Prostate gland (tissue), 2 donors: ENCODE data around the gene DNAH6. TPM values are rescaled to one million over a fixed set of nuclear protein-coding genes. Genes with fewer than 3 reads are reported as not detected.

Experiments used
- DNase-seq: peaks from one replicate; pipeline ENCODE4 v3.0.0-alpha.2; 2019; ENCODE audit warnings: low spot score
- H3K27ac ChIP-seq, 2 donors: fragments of 200-600 bp; sonication (generic); 2 replicates each; pipeline ENCODE4 v1.5.1; 2017 to 2019
- H3K27me3 ChIP-seq: fragments of 200-600 bp; sonication (generic); replicated peaks from 2 replicates; pipeline ENCODE4 v1.5.1; 2019; ENCODE audit not compliant: insufficient read depth
- H3K36me3 ChIP-seq, 2 donors: fragments of 200-600 bp; sonication (generic); 1 replicate in 1 of 2; 2 replicates in 1 of 2; pipeline versions ENCODE4 v1.5.1 to v1.8.1; 2017 to 2019
- H3K4me1 ChIP-seq: fragments of 200-600 bp; sonication (generic); replicated peaks from 2 replicates; pipeline ENCODE4 v1.5.1; 2019
- H3K4me3 ChIP-seq, 2 donors: fragments of 200-600 bp; sonication (generic); 2 replicates each; pipeline ENCODE4 v1.5.1; 2017 to 2019
- H3K9me3 ChIP-seq: fragments of 200-600 bp; sonication (generic); 2 replicates; pipeline ENCODE4 v1.5.1; 2017
- POLR2A ChIP-seq: fragments of 450-650 bp; IDR thresholded peaks from one replicate; pipeline ENCODE4 v1.6.1; 2016; ENCODE audit warnings: antibody characterized with exemption, mild to moderate bottlenecking
- POLR2AphosphoS5 ChIP-seq: sonication (generic); formaldehyde crosslinking; IDR thresholded peaks from one replicate; pipeline ENCODE4 v1.6.1; 2017; ENCODE audit warnings: antibody characterized with exemption
- WGBS: methylation state at CpG from one replicate; pipeline ENCODE4 v1.1.5; 2018; 5-methylcytosine and 5-hydroxymethylcytosine counted together
- intact Hi-C: fragments of 100-400 bp; cut with DNase I; formaldehyde crosslinking; loops from one replicate; pipeline ENCODE4 v1.14.2; 2022
- total RNA-seq, 2 donors: library from RNA; depleted of rRNA; stranded (reverse); fragments of >200 nt; gene quantifications; one replicate each; pipeline ENCODE4 v1.1.0, GENCODE V29; 2016
- TF ChIP-seq, protein P1 (sequence below), 4 experiments: fragments of 200-600 bp in 2 of 4; fragments of 450-650 bp in 2 of 4; sonication (generic) in 2 of 4; IDR thresholded peaks; 1 replicate in 3 of 4; 2 replicates in 1 of 4; pipeline ENCODE4 v1.5.1; 2016 to 2019; ENCODE audit warnings: antibody characterized with exemption in 4 of 4, mild to moderate bottlenecking in 2 of 4, moderate library complexity in 2 of 4

The DNAH6 gene
- total RNA-seq, 2 donors from 2014 or later = 1.1 to 4.9 TPM

DNA sequence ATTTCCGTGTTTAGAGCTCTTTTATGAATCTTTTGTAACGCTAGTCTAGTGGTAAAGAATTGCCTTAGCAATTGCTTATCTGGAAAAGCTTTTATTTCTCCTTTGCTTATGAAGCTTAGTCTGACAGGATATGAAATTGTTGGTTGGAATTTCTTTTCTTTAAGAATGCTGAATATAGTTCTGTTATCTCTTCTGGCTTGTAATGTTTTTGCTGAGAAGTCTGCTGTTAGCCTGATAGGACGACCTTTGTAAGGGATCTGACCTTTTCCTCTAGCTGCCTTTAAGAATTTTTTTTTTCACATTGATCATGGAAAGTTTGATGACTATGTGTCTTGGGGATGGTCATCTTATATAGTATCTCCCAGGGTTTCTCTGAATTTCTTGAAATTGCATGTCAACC lies 263.5 kb downstream of the DNAH6 start:
- no peak for TF ChIP-seq POLR2A
- TF ChIP-seq, protein P1, sequence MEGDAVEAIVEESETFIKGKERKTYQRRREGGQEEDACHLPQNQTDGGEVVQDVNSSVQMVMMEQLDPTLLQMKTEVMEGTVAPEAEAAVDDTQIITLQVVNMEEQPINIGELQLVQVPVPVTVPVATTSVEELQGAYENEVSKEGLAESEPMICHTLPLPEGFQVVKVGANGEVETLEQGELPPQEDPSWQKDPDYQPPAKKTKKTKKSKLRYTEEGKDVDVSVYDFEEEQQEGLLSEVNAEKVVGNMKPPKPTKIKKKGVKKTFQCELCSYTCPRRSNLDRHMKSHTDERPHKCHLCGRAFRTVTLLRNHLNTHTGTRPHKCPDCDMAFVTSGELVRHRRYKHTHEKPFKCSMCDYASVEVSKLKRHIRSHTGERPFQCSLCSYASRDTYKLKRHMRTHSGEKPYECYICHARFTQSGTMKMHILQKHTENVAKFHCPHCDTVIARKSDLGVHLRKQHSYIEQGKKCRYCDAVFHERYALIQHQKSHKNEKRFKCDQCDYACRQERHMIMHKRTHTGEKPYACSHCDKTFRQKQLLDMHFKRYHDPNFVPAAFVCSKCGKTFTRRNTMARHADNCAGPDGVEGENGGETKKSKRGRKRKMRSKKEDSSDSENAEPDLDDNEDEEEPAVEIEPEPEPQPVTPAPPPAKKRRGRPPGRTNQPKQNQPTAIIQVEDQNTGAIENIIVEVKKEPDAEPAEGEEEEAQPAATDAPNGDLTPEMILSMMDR (IDR thresholded peaks at IDR 0.05) = no peak
- no peak for TF ChIP-seq POLR2AphosphoS5
- H3K27me3 ChIP-seq = no peaks in the 10 kb centered on the region

DNA sequence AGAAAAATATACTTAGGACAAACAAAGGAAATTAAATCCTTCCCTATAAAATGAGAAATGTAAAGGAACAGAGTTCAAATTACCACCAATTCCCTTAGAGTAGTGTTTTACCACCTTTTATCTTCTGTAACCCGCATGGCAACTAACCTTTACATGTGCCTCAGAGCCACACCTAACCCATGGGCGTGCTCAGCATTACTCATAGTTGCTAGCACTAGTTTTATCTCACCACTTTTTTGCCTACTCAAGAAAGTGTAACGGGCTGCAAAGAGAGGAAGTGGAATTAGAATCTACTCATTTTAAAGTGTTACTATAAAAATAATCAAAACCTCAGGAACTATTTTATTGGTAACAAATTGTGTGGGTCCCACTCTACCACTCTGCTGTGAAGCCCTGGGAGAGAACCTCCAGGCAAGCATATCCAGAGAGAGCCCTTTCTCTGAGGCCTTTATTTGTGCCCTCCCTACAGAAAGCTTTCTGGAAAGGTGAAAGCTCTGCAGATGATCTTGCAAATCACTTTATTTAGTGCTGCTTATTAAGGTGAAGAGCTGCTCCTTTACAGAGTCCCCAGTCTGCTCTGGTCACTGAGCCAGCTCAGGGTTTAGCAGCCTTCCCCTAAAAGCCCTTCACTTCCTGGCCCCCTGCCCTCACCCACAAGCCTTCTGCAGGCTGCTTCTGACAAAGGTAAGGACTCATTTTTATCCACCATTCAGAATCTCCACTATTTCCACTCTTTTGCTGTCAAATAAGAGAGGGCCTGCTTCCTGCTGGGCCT lies 265.8 kb downstream of the DNAH6 start:
- TF ChIP-seq POLR2AphosphoS5 = no peak
- Histone ChIP-seq H3K27me3 (no peaks in the 10 kb centered on the region), H3K36me3 (no peaks in the 10 kb centered on the region), H3K4me3 (no peak overlapping the region), H3K4me1 (no peaks in the 10 kb centered on the region), H3K27ac (no peak overlapping the region), H3K9me3 (no peaks in the 10 kb centered on the region)
- no peak for DNase-seq
- 79% methylated on average over 3 of the region's 3 CpGs for WGBS
- intact Hi-C loops = no loop called here

More for the DNA sequence above, 263.5 kb downstream of the DNAH6 start:
- intact Hi-C loops = no loop called here
- WGBS = 86% methylated on average over 3 of the region's 3 CpGs
- DNase-seq = no peak
- Histone ChIP-seq H3K4me1 (no peaks in the 10 kb centered on the region), H3K9me3 (no peaks in the 10 kb centered on the region), H3K4me3 (no peak overlapping the region), H3K27ac (no peak overlapping the region), H3K36me3 (no peaks in the 10 kb centered on the region)

DNA sequence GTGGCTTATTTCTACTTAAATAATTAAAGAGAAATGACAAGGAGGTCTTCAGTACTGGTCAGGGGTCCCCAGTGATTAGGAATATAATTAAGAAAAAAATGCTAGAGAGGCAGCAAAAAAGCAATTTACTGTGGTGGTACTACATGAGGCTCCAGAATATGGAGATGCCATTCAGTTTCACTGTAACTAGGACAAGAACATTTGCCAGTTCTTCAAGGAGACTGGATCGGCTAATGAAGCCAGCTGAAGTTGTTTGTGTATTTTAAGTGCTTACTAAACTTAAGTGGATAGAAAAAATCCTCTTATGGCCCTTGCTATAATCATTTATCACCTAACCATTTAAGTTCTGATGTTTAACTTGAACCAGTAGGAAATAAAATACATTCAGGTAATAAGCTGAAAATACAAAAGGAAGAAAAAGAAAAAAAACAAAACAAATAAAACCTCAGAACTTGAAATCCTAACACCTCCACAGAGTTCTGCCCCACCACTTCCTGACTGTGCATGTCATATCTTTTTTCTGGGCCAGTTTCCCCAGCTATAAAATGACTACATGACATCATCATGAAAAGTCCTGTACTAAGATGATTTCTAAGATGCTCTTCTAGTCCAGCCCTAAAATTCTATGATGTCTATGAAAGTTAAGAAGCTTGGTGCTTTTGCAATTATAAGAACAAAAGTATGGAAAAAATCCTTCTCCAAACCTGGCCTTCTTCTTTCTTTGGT lies 266.6 kb downstream of the DNAH6 start:
- intact Hi-C loops = no loop called here
- Histone ChIP-seq H3K36me3 (no peaks in the 10 kb centered on the region), H3K27me3 (no peaks in the 10 kb centered on the region), H3K9me3 (no peaks in the 10 kb centered on the region), H3K4me1 (no peaks in the 10 kb centered on the region), H3K4me3 (no peak overlapping the region), H3K27ac (no peak overlapping the region)
- TF ChIP-seq, protein P1 (IDR thresholded peaks at IDR 0.05) = no peak
- TF ChIP-seq POLR2A = no peak
- DNase-seq = no peak
- 59% methylated on average over 1 of the region's 1 CpG for WGBS

DNA sequence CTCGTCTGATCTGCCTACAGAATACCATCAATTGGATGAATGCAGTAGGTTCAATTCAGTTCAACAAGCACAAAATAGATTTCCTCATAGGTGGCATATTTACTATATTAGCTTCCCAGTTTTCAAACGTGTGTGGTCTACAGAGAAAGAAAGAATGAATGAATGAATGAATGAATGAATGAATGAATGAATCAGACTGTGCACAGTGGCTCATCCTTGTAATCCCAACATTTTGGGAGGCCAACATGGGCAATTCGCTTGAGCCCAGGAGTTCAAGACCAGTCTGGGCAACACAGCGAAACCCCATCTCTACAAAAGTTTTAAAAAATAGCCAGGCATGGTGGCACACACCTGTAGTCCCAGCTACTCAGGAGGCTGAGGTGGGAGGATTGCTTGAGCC lies 269.7 kb downstream of the DNAH6 start:
- no peaks in the 10 kb centered on the region for H3K36me3 ChIP-seq
- H3K27ac ChIP-seq = no peak overlapping the region
- DNase-seq = no peak
- no peaks in the 10 kb centered on the region for H3K9me3 ChIP-seq
- no peak for TF ChIP-seq POLR2AphosphoS5
- TF ChIP-seq, protein P1 (IDR thresholded peaks at IDR 0.05) = no peak
- TF ChIP-seq POLR2A = no peak
- no peaks in the 10 kb centered on the region for H3K27me3 ChIP-seq
- no peaks in the 10 kb centered on the region for H3K4me1 ChIP-seq
- 89% methylated on average over 4 of the region's 4 CpGs for WGBS
- intact Hi-C loops = no loop called here
- no peak overlapping the region for H3K4me3 ChIP-seq

DNA sequence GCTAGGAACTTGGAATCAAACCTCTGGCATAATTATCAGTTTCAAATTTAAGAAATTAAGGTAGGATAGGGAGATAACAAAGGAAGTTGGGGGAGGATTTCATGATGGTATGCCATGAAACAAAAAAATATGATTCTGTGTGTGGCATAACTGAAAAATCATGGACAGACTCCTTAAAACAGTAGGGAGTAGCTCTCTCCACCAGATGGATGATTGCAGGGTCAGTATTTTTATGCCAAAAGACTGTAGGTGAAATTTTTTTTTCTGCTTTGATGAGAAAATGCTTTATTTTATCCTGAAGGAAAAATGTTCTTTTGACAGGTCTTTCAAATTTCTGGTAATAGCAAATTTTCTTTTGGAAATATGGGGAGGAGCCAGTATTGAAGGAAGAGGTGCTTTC lies 270.3 kb downstream of the DNAH6 start:
- TF ChIP-seq POLR2AphosphoS5 (no peak), POLR2A (no peak)
- TF ChIP-seq, protein P1 (IDR thresholded peaks at IDR 0.05) = no peak
- intact Hi-C loops = no loop called here
- Histone ChIP-seq H3K36me3 (no peaks in the 10 kb centered on the region), H3K27ac (no peak overlapping the region), H3K9me3 (no peaks in the 10 kb centered on the region), H3K4me1 (no peaks in the 10 kb centered on the region), H3K4me3 (no peak overlapping the region), H3K27me3 (no peaks in the 10 kb centered on the region)
- DNase-seq = no peak
